ENCODE measurements around the gene HOXC6.

GRCh38 chr12:54065677-54066076 lies 37.4 kb downstream of the HOXC6 start:
- TF ChIP-seq POLR2AphosphoS5 (IDR thresholded peaks at IDR 0.05; ENCODE audit: low read depth) (no peak), CTCF (conservative IDR thresholded peaks at IDR 0.05; ENCODE audit: low read depth in 2 of 2) (no peak), CREB1 (CRISPR knock-in tag; IDR thresholded peaks at IDR 0.05; ENCODE audit: low read depth) (no peak), ZNF462 (CRISPR knock-in tag; IDR thresholded peaks at IDR 0.05) (no peak), EZH2 (IDR thresholded peaks at IDR 0.05; ENCODE audit: low read depth, unreplicated experiment) (no peak), STAT1 (IDR thresholded peaks at IDR 0.05; ENCODE audit: unreplicated experiment) (no peak), ZNF114 (CRISPR knock-in tag; IDR thresholded peaks at IDR 0.05) (no peak), EZH2phosphoT487 (IDR thresholded peaks at IDR 0.05; ENCODE audit: unreplicated experiment) (no peak)
- TF ChIP-seq, protein P1, sequence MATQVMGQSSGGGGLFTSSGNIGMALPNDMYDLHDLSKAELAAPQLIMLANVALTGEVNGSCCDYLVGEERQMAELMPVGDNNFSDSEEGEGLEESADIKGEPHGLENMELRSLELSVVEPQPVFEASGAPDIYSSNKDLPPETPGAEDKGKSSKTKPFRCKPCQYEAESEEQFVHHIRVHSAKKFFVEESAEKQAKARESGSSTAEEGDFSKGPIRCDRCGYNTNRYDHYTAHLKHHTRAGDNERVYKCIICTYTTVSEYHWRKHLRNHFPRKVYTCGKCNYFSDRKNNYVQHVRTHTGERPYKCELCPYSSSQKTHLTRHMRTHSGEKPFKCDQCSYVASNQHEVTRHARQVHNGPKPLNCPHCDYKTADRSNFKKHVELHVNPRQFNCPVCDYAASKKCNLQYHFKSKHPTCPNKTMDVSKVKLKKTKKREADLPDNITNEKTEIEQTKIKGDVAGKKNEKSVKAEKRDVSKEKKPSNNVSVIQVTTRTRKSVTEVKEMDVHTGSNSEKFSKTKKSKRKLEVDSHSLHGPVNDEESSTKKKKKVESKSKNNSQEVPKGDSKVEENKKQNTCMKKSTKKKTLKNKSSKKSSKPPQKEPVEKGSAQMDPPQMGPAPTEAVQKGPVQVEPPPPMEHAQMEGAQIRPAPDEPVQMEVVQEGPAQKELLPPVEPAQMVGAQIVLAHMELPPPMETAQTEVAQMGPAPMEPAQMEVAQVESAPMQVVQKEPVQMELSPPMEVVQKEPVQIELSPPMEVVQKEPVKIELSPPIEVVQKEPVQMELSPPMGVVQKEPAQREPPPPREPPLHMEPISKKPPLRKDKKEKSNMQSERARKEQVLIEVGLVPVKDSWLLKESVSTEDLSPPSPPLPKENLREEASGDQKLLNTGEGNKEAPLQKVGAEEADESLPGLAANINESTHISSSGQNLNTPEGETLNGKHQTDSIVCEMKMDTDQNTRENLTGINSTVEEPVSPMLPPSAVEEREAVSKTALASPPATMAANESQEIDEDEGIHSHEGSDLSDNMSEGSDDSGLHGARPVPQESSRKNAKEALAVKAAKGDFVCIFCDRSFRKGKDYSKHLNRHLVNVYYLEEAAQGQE (IDR thresholded peaks at IDR 0.05; ENCODE audit: unreplicated experiment) = no peak

Data from GM23338 (cell line).